Keratinocyte (primary cell): ENCODE measurements around the gene USP17L19. TPM values are rescaled to one million over a fixed set of nuclear protein-coding genes. Genes with fewer than 3 reads are reported as not detected.
"Not testable (repeated sequence)": the region's sequence is repeated elsewhere in the genome, so short reads cannot be mapped to it uniquely, and the experiment has no call there.

ENCODE experiments used
- DNase-seq: peaks from one replicate; pipeline ENCODE4 v3.0.0-alpha.2; 2011; ENCODE audit warnings: low read depth, missing footprints, low spot score
- FAIRE-seq: peaks from 2 replicates; lab custom pipeline; 2011; peaks lifted over from hg19 to GRCh38; lab: Jason Lieb, UNC
- H2AFZ ChIP-seq: 2 replicates; pipeline ENCODE4 v1.6.0; 2012; ENCODE audit warnings: low read length, control low read depth, inconsistent platforms; ENCODE audit not compliant: control insufficient read depth
- H3K27ac ChIP-seq: 2 replicates; pipeline ENCODE4 v1.5.1; 2011; ENCODE audit warnings: low read length; ENCODE audit not compliant: control insufficient read depth, insufficient read depth
- H3K27me3 ChIP-seq: 3 replicates; pipeline ENCODE4 v1.6.0; 2011; ENCODE audit warnings: low read length; ENCODE audit not compliant: control insufficient read depth, insufficient read depth; ENCODE audit errors: extremely low read depth
- H3K36me3 ChIP-seq, 2 experiments: 2 replicates in 1 of 2; 3 replicates in 1 of 2; pipeline ENCODE4 v1.5.1; 2011; ENCODE audit warnings: low read length in 2 of 2, mild to moderate bottlenecking in 1 of 2; ENCODE audit not compliant: control insufficient read depth in 2 of 2, insufficient read depth in 2 of 2; ENCODE audit errors: extremely low read depth in 1 of 2
- H3K4me1 ChIP-seq: 3 replicates; pipeline ENCODE4 v1.5.1; 2011; ENCODE audit warnings: low read length; ENCODE audit not compliant: control insufficient read depth, insufficient read depth; ENCODE audit errors: extremely low read depth
- H3K4me2 ChIP-seq: 3 replicates; pipeline ENCODE4 v1.6.0; 2011; ENCODE audit warnings: low read depth, low read length; ENCODE audit not compliant: control insufficient read depth, insufficient read depth; ENCODE audit errors: extremely low read depth
- H3K4me3 ChIP-seq, 3 experiments: fragments of 200-600 bp in 1 of 3; sonication (generic) in 1 of 3; 2 replicates in 2 of 3; 3 replicates in 1 of 3; pipeline ENCODE4 v1.5.1; 2011 to 2016; ENCODE audit warnings: low read length in 3 of 3, mild to moderate bottlenecking in 3 of 3, control low read depth in 2 of 3, inconsistent platforms in 1 of 3, low read depth in 1 of 3, mixed read lengths in 1 of 3, mixed run types in 1 of 3, moderate library complexity in 1 of 3; ENCODE audit not compliant: control insufficient read depth in 2 of 3, insufficient read depth in 2 of 3; ENCODE audit errors: extremely low read depth in 1 of 3
- H3K79me2 ChIP-seq: 2 replicates; pipeline ENCODE4 v1.6.0; 2012; ENCODE audit warnings: low read length; ENCODE audit not compliant: control insufficient read depth, insufficient read depth
- H3K9ac ChIP-seq: 3 replicates; pipeline ENCODE4 v1.6.0; 2011; ENCODE audit warnings: low read length; ENCODE audit not compliant: control insufficient read depth, insufficient read depth; ENCODE audit errors: extremely low read depth
- H3K9me1 ChIP-seq: 3 replicates; pipeline ENCODE4 v1.6.0; 2011; ENCODE audit warnings: low read length; ENCODE audit not compliant: control insufficient read depth, insufficient read depth; ENCODE audit errors: extremely low read depth
- H3K9me3 ChIP-seq: 2 replicates; pipeline ENCODE4 v1.5.1; 2012; ENCODE audit warnings: low read depth, low read length; ENCODE audit not compliant: control insufficient read depth
- H4K20me1 ChIP-seq: 3 replicates; pipeline ENCODE4 v1.6.0; 2011; ENCODE audit warnings: low read length; ENCODE audit not compliant: control insufficient read depth, insufficient read depth; ENCODE audit errors: extremely low read depth
- dilution Hi-C: fragments of 300-500 bp; cut with MboI; formaldehyde crosslinking; loops from one replicate; pipeline ENCODE4 v1.7.0; 2020; ENCODE audit warnings: low sequenced_read_pairs; ENCODE audit not compliant: extremely low pct_ligation_motif_present
- polyA minus RNA-seq, 3 experiments: library from RNA; depleted of rRNA, polyadenylated mRNA; stranded (reverse); fragments of >200 nt; gene quantifications; 1 replicate in 1 of 3; 2 replicates in 1 of 3; 3 replicates in 1 of 3; pipeline ENCODE4 v1.2.3, GENCODE V29; 2011
- polyA plus RNA-seq, 5 experiments: library from polyadenylated mRNA; depleted of rRNA in 3 of 5; stranded (reverse) in 3 of 5; stranded (forward) in 1 of 5; unstranded in 1 of 5; fragments of >200 nt; gene quantifications; 1 replicate in 1 of 5; 2 replicates in 3 of 5; 3 replicates in 1 of 5; pipeline versions ENCODE4 v1.2.1 to v1.2.3, GENCODE V29; 2011 to 2012; ENCODE audit warnings: missing spikeins in 2 of 5, low read depth in 1 of 5, low replicate concordance in 1 of 5

The USP17L19 gene, protein sequence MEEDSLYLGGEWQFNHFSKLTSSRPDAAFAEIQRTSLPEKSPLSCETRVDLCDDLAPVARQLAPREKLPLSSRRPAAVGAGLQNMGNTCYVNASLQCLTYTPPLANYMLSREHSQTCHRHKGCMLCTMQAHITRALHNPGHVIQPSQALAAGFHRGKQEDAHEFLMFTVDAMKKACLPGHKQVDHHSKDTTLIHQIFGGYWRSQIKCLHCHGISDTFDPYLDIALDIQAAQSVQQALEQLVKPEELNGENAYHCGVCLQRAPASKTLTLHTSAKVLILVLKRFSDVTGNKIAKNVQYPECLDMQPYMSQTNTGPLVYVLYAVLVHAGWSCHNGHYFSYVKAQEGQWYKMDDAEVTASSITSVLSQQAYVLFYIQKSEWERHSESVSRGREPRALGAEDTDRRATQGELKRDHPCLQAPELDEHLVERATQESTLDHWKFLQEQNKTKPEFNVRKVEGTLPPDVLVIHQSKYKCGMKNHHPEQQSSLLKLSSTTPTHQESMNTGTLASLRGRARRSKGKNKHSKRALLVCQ
- polyA plus RNA-seq (not detected in 3 replicates), polyA minus RNA-seq (not detected in 3 replicates)
- polyA plus RNA-seq (2011; ENCODE audit: low read depth), result not detected
- not detected in 2 replicates for polyA plus RNA-seq (2011; cell fraction: cytosol; rRNA removed)
- polyA plus RNA-seq (2011; cell fraction: nucleus; rRNA removed), result not detected in 2 replicates
- polyA plus RNA-seq (2012; ENCODE audit: low replicate concordance), result not detected in 2 replicates
- polyA minus RNA-seq (2011; cell fraction: cytosol; rRNA and poly(A)+ RNA removed), result not detected
- polyA minus RNA-seq (2011; cell fraction: nucleus; rRNA and poly(A)+ RNA removed), result not detected in 2 replicates

GRCh38 chr4:9253078-9253477, at the start of gene USP17L19:
USP17L19 (plus strand) TSS chr4:9253378; CDS start chr4:9253378, 0 bp downstream.
- H3K27me3 ChIP-seq, H4K20me1 ChIP-seq, H3K4me2 ChIP-seq, H3K4me1 ChIP-seq, dilution Hi-C loops, H3K79me2 ChIP-seq, H3K9me1 ChIP-seq, H3K9ac ChIP-seq, H3K27ac ChIP-seq, DNase-seq, H3K36me3 ChIP-seq, H3K4me3 ChIP-seq, H3K9me3 ChIP-seq, H2AFZ ChIP-seq, FAIRE-seq: not testable (repeated sequence)

- H3K9me1 ChIP-seq, H3K36me3 ChIP-seq, H3K4me3 ChIP-seq, H3K4me2 ChIP-seq, H3K27ac ChIP-seq, H3K9me3 ChIP-seq, H2AFZ ChIP-seq, H3K27me3 ChIP-seq, dilution Hi-C loops, H3K79me2 ChIP-seq, H4K20me1 ChIP-seq, DNase-seq, FAIRE-seq, H3K9ac ChIP-seq, H3K4me1 ChIP-seq: not testable (repeated sequence)
Observed at GRCh38 chr4:9210357-9210756, 42.8 kb upstream of the USP17L19 start, which contains the start of gene USP17L10. USP17L10 (plus strand) TSS chr4:9210657; CDS start chr4:9210657, 0 bp downstream.

GRCh38 chr4:9214701-9215100, 38.5 kb upstream of the USP17L19 start:
- H3K4me3 ChIP-seq, H3K4me1 ChIP-seq, FAIRE-seq, H3K27ac ChIP-seq, H3K79me2 ChIP-seq, H3K9ac ChIP-seq, H2AFZ ChIP-seq, H3K4me2 ChIP-seq, H3K9me3 ChIP-seq, H3K9me1 ChIP-seq, H4K20me1 ChIP-seq, H3K36me3 ChIP-seq, DNase-seq, H3K27me3 ChIP-seq, dilution Hi-C loops: not testable (repeated sequence)

DNA sequence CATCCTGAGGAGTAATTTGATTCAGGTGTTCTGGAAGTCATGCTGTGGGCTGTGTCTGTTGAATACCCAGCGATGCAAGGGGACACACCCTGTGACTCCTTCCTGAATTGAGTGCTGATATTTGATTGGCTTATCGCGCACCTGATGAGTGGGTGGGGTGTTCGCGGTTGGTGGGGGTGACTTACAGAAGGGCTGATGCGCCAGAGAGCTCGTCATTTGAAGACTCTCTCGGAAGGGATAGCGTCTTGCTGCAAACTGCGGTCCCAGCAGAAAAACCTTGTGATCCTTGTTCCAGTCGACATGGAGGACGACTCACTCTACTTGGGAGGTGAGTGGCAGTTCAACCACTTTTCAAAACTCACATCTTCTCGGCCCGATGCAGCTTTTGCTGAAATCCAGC, 38.1 kb upstream of the USP17L19 start, which contains the start of gene USP17L11:
TSS of gene USP17L11 (plus strand) at position 301 of the 400 bp plus-strand sequence. CDS start at position 301, 0 bp downstream.
- H3K27ac ChIP-seq, H3K36me3 ChIP-seq, FAIRE-seq, H3K9me3 ChIP-seq, H3K4me1 ChIP-seq, H2AFZ ChIP-seq, H3K27me3 ChIP-seq, H4K20me1 ChIP-seq, H3K9ac ChIP-seq, dilution Hi-C loops, DNase-seq, H3K4me2 ChIP-seq, H3K79me2 ChIP-seq, H3K4me3 ChIP-seq, H3K9me1 ChIP-seq: not testable (repeated sequence)
